ENCODE measurements around the gene GRIK3.

Gene GRIK3

GRCh38 chr1:36966242-36966641 is 68.1 kb downstream of the GRIK3 start:
- H3K27ac Mint-ChIP-seq, result no peak overlapping the region
- H3K4me1 Mint-ChIP-seq, result no peaks in the 10 kb centered on the region
- no peak for DNase-seq
- H3K36me3 Mint-ChIP-seq, result no peaks in the 10 kb centered on the region
- no peak overlapping the region for H3K4me3 Mint-ChIP-seq
- no peaks in the 10 kb centered on the region for H3K9me3 Mint-ChIP-seq
- no peak for ATAC-seq (replicated peaks)
- peaks cover 15 to 24% of the 10 kb centered on the region in 2 donors for H3K27me3 Mint-ChIP-seq

DNA sequence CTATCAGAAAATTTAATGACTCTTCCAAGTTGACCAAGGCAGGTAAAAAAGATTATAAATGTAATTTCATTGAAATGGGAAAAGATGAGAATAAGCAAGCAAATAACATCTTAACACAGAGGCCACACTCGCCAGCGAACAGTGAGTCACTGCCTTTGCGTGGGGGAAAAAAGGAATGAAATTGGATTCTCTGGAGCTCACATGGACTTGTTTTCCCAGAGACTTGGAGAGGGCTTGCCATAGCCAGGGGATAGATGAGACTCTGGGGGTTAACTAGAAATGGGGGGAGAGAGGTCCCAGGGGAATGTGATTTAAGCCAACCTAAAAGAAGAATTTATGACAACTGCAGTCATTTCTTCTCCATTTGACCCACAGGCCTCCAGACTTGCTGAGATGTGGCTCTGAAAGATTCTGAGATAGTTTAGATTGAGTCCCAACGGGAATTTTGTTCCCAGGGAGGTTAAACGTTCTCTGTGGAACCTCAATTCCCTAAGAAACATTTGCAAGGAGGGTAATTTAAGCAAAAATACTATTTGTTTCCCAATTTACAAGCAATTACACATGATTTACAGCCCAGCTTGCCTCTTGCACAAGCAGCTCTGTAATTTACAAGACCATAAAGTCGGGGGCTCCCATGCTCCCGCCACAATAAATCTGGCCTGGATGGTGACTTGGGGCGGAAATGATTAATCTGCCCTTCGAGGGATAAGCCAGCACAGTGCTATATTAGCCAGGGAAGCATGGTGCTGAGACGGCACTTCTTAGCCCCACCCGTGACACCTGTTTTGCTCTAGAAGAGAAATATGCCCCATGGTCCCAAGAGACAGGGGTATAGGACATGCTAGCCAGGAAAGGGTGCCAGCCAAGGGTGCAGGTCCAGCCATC is 68.8 kb downstream of the GRIK3 start:
- no peak overlapping the region for H3K4me3 Mint-ChIP-seq
- no peak for DNase-seq
- no peak for ATAC-seq (replicated peaks)
- H3K27ac Mint-ChIP-seq, result no peak overlapping the region
- H3K4me1 Mint-ChIP-seq, result no peaks in the 10 kb centered on the region
- H3K36me3 Mint-ChIP-seq, result no peaks in the 10 kb centered on the region
- peaks cover 10 to 27% of the 10 kb centered on the region in 2 donors for H3K27me3 Mint-ChIP-seq
- no peaks in the 10 kb centered on the region for H3K9me3 Mint-ChIP-seq

- H3K27me3 Mint-ChIP-seq, result peaks cover 10 to 27% of the 10 kb centered on the region in 2 donors
- H3K36me3 Mint-ChIP-seq, result no peaks in the 10 kb centered on the region
- no peaks in the 10 kb centered on the region for H3K4me1 Mint-ChIP-seq
- H3K4me3 Mint-ChIP-seq, result no peak overlapping the region
- no peaks in the 10 kb centered on the region for H3K9me3 Mint-ChIP-seq
- no peak overlapping the region for H3K27ac Mint-ChIP-seq
- ATAC-seq (replicated peaks), result no peak
- no peak for DNase-seq
These were observed 69.5 kb downstream of the GRIK3 start for GRCh38 chr1:36964830-36965229.

DNA sequence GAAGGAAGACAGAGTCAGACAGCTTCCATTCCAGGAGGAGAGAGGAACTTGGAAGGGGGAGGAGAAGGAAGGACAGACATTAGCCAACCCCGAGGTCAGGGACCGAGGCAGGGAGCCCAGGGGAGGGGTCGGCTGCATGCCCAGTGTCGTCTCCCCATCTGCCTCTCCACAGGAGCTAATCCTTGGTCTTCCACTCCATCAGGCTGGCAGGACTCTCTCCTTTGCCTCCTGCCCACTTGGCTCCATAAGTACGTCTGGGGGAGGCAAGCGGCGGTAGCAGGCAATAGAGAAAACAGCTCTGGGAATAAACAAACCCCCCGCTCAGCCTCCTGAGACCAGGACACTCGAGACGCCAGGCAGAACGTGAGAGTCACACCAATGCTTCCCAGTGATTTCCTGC is 71.3 kb downstream of the GRIK3 start:
- Mint-ChIP-seq H3K27ac (no peak overlapping the region), H3K4me1 (no peaks in the 10 kb centered on the region), H3K36me3 (no peaks in the 10 kb centered on the region), H3K9me3 (no peaks in the 10 kb centered on the region), H3K27me3 (peaks cover 10 to 22% of the 10 kb centered on the region in 2 donors), H3K4me3 (no peak overlapping the region)
- DNase-seq (no peak), ATAC-seq (replicated peaks) (no peak)

DNA sequence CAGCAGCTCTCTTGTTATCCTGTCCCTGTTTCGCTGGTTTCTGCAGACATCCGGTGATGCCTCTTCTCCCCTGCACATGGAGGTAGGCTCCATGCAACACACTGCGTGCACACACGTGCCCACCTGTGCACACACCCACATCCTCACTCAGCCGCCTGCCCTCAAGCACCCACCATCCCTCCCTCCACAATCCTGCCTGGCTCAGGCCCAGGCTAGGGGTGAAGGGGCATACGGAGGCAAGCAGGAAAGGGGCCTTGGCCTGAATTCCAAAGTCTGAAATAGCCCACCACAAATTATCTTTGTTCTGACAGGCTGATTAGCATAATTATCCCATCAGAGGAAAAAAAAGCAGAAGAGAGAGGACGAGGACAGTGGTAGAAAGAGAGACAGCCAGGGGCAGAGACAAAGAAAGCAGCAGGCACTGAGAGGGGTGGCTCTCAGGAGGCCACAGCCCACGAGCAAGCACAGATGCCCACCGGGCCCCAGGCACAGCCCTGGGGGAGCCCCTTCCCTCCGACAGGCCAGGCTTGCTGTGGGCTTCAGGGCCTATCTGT is 73.2 kb downstream of the GRIK3 start:
- no peak overlapping the region for H3K4me3 Mint-ChIP-seq
- H3K36me3 Mint-ChIP-seq, result no peaks in the 10 kb centered on the region
- ATAC-seq (replicated peaks) (no peak), DNase-seq (no peak)
- H3K27ac Mint-ChIP-seq, result no peak overlapping the region
- H3K9me3 Mint-ChIP-seq, result no peaks in the 10 kb centered on the region
- no peaks in the 10 kb centered on the region for H3K4me1 Mint-ChIP-seq
- H3K27me3 Mint-ChIP-seq, result peaks cover 10 to 22% of the 10 kb centered on the region in 2 donors

GRCh38 chr1:36956570-36956969 is 77.7 kb downstream of the GRIK3 start:
- H3K9me3 Mint-ChIP-seq, result no peaks in the 10 kb centered on the region
- H3K27me3 Mint-ChIP-seq, result peaks cover 6 to 20% of the 10 kb centered on the region in 2 donors
- ATAC-seq (replicated peaks) (no peak), DNase-seq (no peak)
- H3K4me3 Mint-ChIP-seq, result no peak overlapping the region
- no peak overlapping the region for H3K27ac Mint-ChIP-seq
- H3K36me3 Mint-ChIP-seq, result no peaks in the 10 kb centered on the region
- no peaks in the 10 kb centered on the region for H3K4me1 Mint-ChIP-seq

DNA sequence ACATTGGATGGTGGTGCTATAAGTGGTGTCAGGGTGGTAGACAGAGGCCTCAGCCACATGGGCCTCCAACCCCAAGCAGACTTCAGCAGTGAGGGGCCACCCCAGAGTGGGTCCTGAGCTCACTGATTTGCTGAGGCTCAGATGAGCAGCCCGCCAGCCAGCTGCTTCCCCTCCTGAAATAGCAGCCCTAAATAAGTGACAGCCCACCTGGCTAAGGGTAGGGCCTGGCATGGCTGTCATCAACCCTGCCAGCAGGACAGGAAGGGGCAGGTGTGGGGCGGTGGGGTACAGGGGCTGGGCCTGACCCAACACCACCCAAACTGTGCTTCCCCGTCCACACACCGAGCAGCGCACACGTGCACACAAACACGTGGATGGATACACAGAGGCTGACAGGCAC is 79.3 kb downstream of the GRIK3 start:
- H3K4me1 Mint-ChIP-seq, result no peaks in the 10 kb centered on the region

GRCh38 chr1:36953061-36953460 is 81.3 kb downstream of the GRIK3 start:
- DNase-seq, result no peak
- H3K27ac Mint-ChIP-seq, result no peak overlapping the region
- H3K36me3 Mint-ChIP-seq, result no peaks in the 10 kb centered on the region
- H3K4me1 Mint-ChIP-seq, result no peaks in the 10 kb centered on the region
- no peak for ATAC-seq (replicated peaks)
- no peaks in the 10 kb centered on the region for H3K9me3 Mint-ChIP-seq
- H3K4me3 Mint-ChIP-seq, result no peak overlapping the region
- peaks cover 7 to 20% of the 10 kb centered on the region in 2 donors for H3K27me3 Mint-ChIP-seq

More for the DNA sequence above, 79.3 kb downstream of the GRIK3 start:
- H3K9me3 Mint-ChIP-seq, result no peaks in the 10 kb centered on the region
- peaks cover 6 to 20% of the 10 kb centered on the region in 2 donors for H3K27me3 Mint-ChIP-seq
- ATAC-seq (replicated peaks) (no peak), DNase-seq (no peak)
- no peak overlapping the region for H3K4me3 Mint-ChIP-seq
- no peak overlapping the region for H3K27ac Mint-ChIP-seq
- no peaks in the 10 kb centered on the region for H3K36me3 Mint-ChIP-seq

DNA sequence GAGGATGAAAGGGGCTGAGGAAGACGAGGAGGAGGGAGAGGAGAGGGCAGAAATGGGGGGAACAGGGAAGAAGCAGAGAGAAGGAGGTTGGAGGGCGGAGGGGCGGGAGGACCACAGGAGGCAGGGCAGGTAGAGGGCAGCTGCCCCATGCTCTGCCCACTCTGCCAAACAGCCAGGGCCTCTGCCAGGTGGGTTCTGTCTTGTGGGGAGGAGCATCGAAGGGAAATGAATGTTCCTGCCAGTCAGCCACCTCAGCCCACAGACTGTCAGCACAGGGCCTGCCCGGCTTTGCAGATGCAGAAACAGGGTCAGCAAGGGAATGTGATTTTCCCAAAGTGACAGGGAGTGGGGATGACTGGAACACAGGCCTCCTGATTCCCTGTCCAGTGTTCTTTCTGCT is 82.6 kb downstream of the GRIK3 start:
- Mint-ChIP-seq H3K27ac (no peak overlapping the region), H3K4me1 (no peaks in the 10 kb centered on the region), H3K9me3 (no peaks in the 10 kb centered on the region), H3K36me3 (no peaks in the 10 kb centered on the region), H3K4me3 (no peak overlapping the region), H3K27me3 (peaks cover 20 to 25% of the 10 kb centered on the region in 2 donors)
- DNase-seq, result no peak
- no peak for ATAC-seq (replicated peaks)

DNA sequence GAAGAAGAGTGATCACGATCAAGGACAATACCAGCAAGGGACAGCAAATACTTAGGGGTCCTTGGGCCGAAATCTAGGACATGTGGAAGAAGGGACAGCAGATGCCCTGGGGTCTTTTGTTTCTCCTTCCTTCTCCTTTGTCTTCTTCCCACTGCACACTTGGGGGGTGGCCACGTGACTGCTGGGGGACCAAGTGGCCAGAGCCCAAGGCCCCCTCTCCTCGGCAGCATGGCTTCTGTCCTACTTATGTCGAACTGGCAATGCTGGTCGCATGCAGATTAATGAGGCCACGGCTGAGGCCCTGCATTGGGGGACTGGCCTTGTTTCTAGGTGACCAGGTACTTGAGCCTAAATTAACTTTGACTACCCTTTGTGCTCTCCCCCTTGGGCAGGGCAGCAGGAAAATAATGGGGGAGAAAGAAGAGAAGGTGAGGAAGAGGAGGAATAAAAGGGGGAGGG is 83.0 kb downstream of the GRIK3 start:
- H3K27ac Mint-ChIP-seq, result no peak overlapping the region
- no peaks in the 10 kb centered on the region for H3K4me1 Mint-ChIP-seq
- DNase-seq, result no peak
- peaks cover 20 to 25% of the 10 kb centered on the region in 2 donors for H3K27me3 Mint-ChIP-seq
- no peak overlapping the region for H3K4me3 Mint-ChIP-seq
- ATAC-seq (replicated peaks), result no peak
- no peaks in the 10 kb centered on the region for H3K36me3 Mint-ChIP-seq
- no peaks in the 10 kb centered on the region for H3K9me3 Mint-ChIP-seq

- no peak overlapping the region for H3K27ac Mint-ChIP-seq
- H3K4me3 Mint-ChIP-seq, result no peak overlapping the region
- no peaks in the 10 kb centered on the region for H3K9me3 Mint-ChIP-seq
- no peaks in the 10 kb centered on the region for H3K4me1 Mint-ChIP-seq
- H3K27me3 Mint-ChIP-seq, result peaks cover 20 to 25% of the 10 kb centered on the region in 2 donors
- no peaks in the 10 kb centered on the region for H3K36me3 Mint-ChIP-seq
- no peak for DNase-seq
- ATAC-seq (replicated peaks), result no peak
These were observed 83.6 kb downstream of the GRIK3 start for GRCh38 chr1:36950604-36951291.

DNA sequence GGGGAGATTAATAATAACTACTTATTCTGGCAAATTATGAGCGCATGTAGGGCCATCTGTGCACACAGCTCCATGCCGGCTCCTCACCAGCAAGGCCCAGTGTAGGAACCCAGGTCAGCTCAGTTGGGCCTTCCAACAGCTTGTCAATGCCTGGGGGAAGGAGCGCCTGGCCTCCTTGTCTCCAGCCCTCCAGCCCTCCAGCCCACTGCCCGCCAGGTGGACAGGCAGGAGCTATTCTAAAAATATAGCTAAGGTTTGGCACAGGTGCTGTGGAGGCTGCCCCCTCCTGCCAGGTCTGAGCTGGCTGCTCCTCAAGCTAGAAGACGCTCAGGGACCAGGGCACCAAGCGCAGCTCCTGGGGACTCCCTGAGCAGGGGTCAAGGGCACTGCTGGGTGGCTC is 85.7 kb downstream of the GRIK3 start:
- DNase-seq (no peak), ATAC-seq (replicated peaks) (no peak)
- Mint-ChIP-seq H3K9me3 (no peaks in the 10 kb centered on the region), H3K27ac (no peak overlapping the region), H3K4me3 (no peak overlapping the region), H3K27me3 (peaks cover 26 to 33% of the 10 kb centered on the region in 2 donors), H3K36me3 (no peaks in the 10 kb centered on the region), H3K4me1 (no peaks in the 10 kb centered on the region)

GRCh38 chr1:36948147-36948546 is 86.2 kb downstream of the GRIK3 start:
- ATAC-seq (replicated peaks) (no peak), DNase-seq (no peak)
- no peak overlapping the region for H3K27ac Mint-ChIP-seq
- H3K4me1 Mint-ChIP-seq, result no peaks in the 10 kb centered on the region
- H3K9me3 Mint-ChIP-seq, result no peaks in the 10 kb centered on the region
- H3K4me3 Mint-ChIP-seq, result no peak overlapping the region
- peaks cover 26 to 29% of the 10 kb centered on the region in 2 donors for H3K27me3 Mint-ChIP-seq
- H3K36me3 Mint-ChIP-seq, result no peaks in the 10 kb centered on the region

DNA sequence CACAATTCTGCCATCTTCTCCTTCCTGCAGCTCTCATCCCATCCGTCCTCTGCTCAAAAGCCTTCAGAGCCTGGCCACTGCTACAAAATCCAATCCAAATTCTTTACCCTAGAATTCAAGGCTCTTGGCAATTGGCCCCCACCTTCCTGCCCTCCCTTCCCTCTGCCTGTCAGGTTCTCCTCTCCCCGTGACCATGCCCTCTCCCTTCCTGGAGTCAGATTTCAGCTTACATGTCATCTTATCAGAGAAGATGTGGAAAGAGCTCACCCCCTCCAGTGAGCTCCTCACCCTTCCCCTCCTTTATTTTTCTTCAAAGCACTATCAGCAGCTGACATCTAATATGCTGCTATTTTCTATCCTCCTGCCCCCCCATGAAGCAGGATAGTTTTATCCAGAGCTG is 86.9 kb downstream of the GRIK3 start:
- Mint-ChIP-seq H3K27me3 (peaks cover 23 to 27% of the 10 kb centered on the region in 2 donors), H3K4me3 (no peak overlapping the region), H3K36me3 (no peaks in the 10 kb centered on the region), H3K9me3 (no peaks in the 10 kb centered on the region), H3K27ac (no peak overlapping the region), H3K4me1 (no peaks in the 10 kb centered on the region)
- DNase-seq (no peak), ATAC-seq (replicated peaks) (no peak)

- H3K4me1 Mint-ChIP-seq, result no peaks in the 10 kb centered on the region
- ATAC-seq (replicated peaks), result no peak
- no peak for DNase-seq
- no peak overlapping the region for H3K27ac Mint-ChIP-seq
- H3K9me3 Mint-ChIP-seq, result no peaks in the 10 kb centered on the region
- H3K27me3 Mint-ChIP-seq, result peaks cover 15 to 34% of the 10 kb centered on the region in 2 donors
- H3K4me3 Mint-ChIP-seq, result no peak overlapping the region
- no peaks in the 10 kb centered on the region for H3K36me3 Mint-ChIP-seq
These were observed 89.4 kb downstream of the GRIK3 start for GRCh38 chr1:36944883-36945282.

Data from stimulated activated naive B cell treated with anti-CD40 and anti-IgM and Interleukin-4, amounts not matched to agents 10 μg/mL and 1 μg/mL and 100 μg/mL, for 72 hours (primary cell).